Sigmoid colon (tissue), 7 donors: ENCODE data around the gene SMIM32. TPM values are rescaled to one million over a fixed set of nuclear protein-coding genes. Genes with fewer than 3 reads are reported as not detected.

Source experiments
- DNase-seq: peaks from one replicate; pipeline ENCODE4 v3.0.0-alpha.2; 2019
- H3K27ac ChIP-seq, 4 donors: fragments of 200-600 bp; sonication (generic); one replicate each; pipeline ENCODE4 v1.5.1; 2016 to 2019; ENCODE audit warnings: mild to moderate bottlenecking in 1 of 4
- H3K27me3 ChIP-seq, 3 donors: fragments of 200-600 bp; sonication (generic); one replicate each; pipeline ENCODE4 v1.5.1; 2019; ENCODE audit warnings: mild to moderate bottlenecking in 1 of 3
- H3K36me3 ChIP-seq, 4 donors: fragments of 200-600 bp; sonication (generic); one replicate each; pipeline ENCODE4 v1.5.1; 2016 to 2019
- H3K4me1 ChIP-seq, 4 donors: fragments of 200-600 bp; sonication (generic); one replicate each; pipeline ENCODE4 v1.5.1; 2017 to 2019
- H3K4me3 ChIP-seq, 4 donors: fragments of 200-600 bp; sonication (generic); one replicate each; pipeline ENCODE4 v1.5.1; 2017 to 2019; ENCODE audit warnings: mild to moderate bottlenecking in 2 of 4, moderate library complexity in 1 of 4
- H3K9me3 ChIP-seq, 4 donors: fragments of 200-600 bp in 3 of 4; sonication (generic) in 3 of 4; one replicate each; pipeline versions ENCODE4 v1.5.1 to v1.6.1; 2013 to 2019
- CTCF ChIP-seq, 4 experiments: fragments of 450-650 bp in 3 of 4; fragments of 200-600 bp in 1 of 4; IDR thresholded peaks; one replicate each; pipeline ENCODE4 v1.5.1; 2016 to 2019; ENCODE audit warnings: antibody characterized with exemption in 4 of 4, mild to moderate bottlenecking in 3 of 4, moderate library complexity in 2 of 4
- EP300 ChIP-seq, 4 donors: sonication (generic); formaldehyde crosslinking; IDR thresholded peaks; one replicate each; pipeline ENCODE4 v1.6.1; 2017; ENCODE audit warnings: antibody characterized with exemption in 4 of 4
- POLR2A ChIP-seq, 2 donors: fragments of 450-650 bp; IDR thresholded peaks; one replicate each; pipeline ENCODE4 v1.6.1; 2016; ENCODE audit warnings: antibody characterized with exemption in 2 of 2, mild to moderate bottlenecking in 2 of 2, moderate library complexity in 2 of 2
- POLR2AphosphoS5 ChIP-seq, 4 donors: sonication (generic); formaldehyde crosslinking; IDR thresholded peaks; one replicate each; pipeline ENCODE4 v1.6.1; 2017; ENCODE audit warnings: antibody characterized with exemption in 4 of 4
- WGBS, 2 donors: extraction: QIAGEN DNeasy Blood & Tissue Kit; methylation state at CpG; one replicate each; pipeline ENCODE4 v1.1.7; 2013; 5-methylcytosine and 5-hydroxymethylcytosine counted together
- intact Hi-C: fragments of 100-400 bp; cut with DNase I; formaldehyde crosslinking; loops from one replicate; pipeline ENCODE4 v1.15.1; 2023
- polyA plus RNA-seq, 3 donors: library from polyadenylated mRNA; stranded (reverse); fragments of 200-250 nt; gene quantifications; one replicate each; pipeline ENCODE4 v1.2.3, GENCODE V29; 2013
- total RNA-seq, 4 donors: library from RNA; depleted of rRNA; stranded (reverse); fragments of >200 nt; gene quantifications; one replicate each; pipeline ENCODE4 v1.1.0, GENCODE V29; 2016
- donor health status: healthy with polysubstance abuse.
- donor health status: Bipolar disorder and iron deficiency.
- donor health status: healthy.

SMIM32 gene
- total RNA-seq (under 1 TPM in 1 of 4 donors, not detected in 3; 0.36 TPM), polyA plus RNA-seq (10 to 100 TPM in 2 of 3 donors, 1 to 10 TPM in 1; 8.6 to 10.8 (median 10.7) TPM)

- Histone ChIP-seq H3K4me3 (peak within 1 kb of the TSS; percentile 19 to 54 (median 40)), H3K9me3 (no peaks in the 10 kb centered on the region), H3K27me3 (peaks cover 6 to 44% (median 27%) of the 10 kb centered on the region in 3 donors), H3K36me3 (peaks cover 0 to 15% (median 4%) of the 10 kb centered on the region in 4 donors), H3K27ac (no peak within 1 kb of the TSS), H3K4me1 (peaks cover 0 to 43% (median 37%) of the 10 kb centered on the region in 4 donors)
- no peak for TF ChIP-seq POLR2A (IDR thresholded peaks at IDR 0.05)
- TF ChIP-seq EP300 (IDR thresholded peaks at IDR 0.05): no peak
- TF ChIP-seq POLR2AphosphoS5 (IDR thresholded peaks at IDR 0.05): no peak
- TF ChIP-seq CTCF (IDR thresholded peaks at IDR 0.05): no peak
- intact Hi-C loops: no loop called here
- DNase-seq: peak; percentile 58
- WGBS, 2 donors: 1% methylated on average over 81 of the region's 81 CpGs
Measured at GRCh38 chr5:136192526-136193321, at the start of gene SMIM32. Gene SMIM32 (minus strand): TSS chr5:136193162. CDS start chr5:136192524, 638 bp downstream.

GRCh38 chr5:136242611-136243010, 49.6 kb upstream of the SMIM32 start:
- Histone ChIP-seq H3K27me3 (no peaks in the 10 kb centered on the region), H3K4me3 (no peak overlapping the region), H3K36me3 (no peaks in the 10 kb centered on the region), H3K4me1 (no peaks in the 10 kb centered on the region), H3K9me3 (no peaks in the 10 kb centered on the region), H3K27ac (no peak overlapping the region)
- 75 to 83% methylated on average over 2 of the region's 2 CpGs for WGBS, 2 donors
- intact Hi-C loops: no loop called here
- no peak for DNase-seq
- TF ChIP-seq POLR2A (IDR thresholded peaks at IDR 0.05) (no peak), EP300 (IDR thresholded peaks at IDR 0.05) (no peak), CTCF (IDR thresholded peaks at IDR 0.05) (no peak), POLR2AphosphoS5 (IDR thresholded peaks at IDR 0.05) (no peak)

GRCh38 chr5:136242136-136242535, 49.2 kb upstream of the SMIM32 start:
- intact Hi-C loops: no loop called here
- no peak overlapping the region for H3K4me3 ChIP-seq
- H3K4me1 ChIP-seq: no peaks in the 10 kb centered on the region
- no peak overlapping the region for H3K27ac ChIP-seq
- H3K27me3 ChIP-seq: no peaks in the 10 kb centered on the region
- no peaks in the 10 kb centered on the region for H3K36me3 ChIP-seq
- no peaks in the 10 kb centered on the region for H3K9me3 ChIP-seq
- 52 to 71% methylated on average over 1 of the region's 1 CpG for WGBS, 2 donors
- no peak for DNase-seq
- TF ChIP-seq POLR2AphosphoS5 (IDR thresholded peaks at IDR 0.05): no peak
- no peak for TF ChIP-seq POLR2A (IDR thresholded peaks at IDR 0.05)
- no peak for TF ChIP-seq CTCF (IDR thresholded peaks at IDR 0.05)
- no peak for TF ChIP-seq EP300 (IDR thresholded peaks at IDR 0.05)

- no peaks in the 10 kb centered on the region for H3K9me3 ChIP-seq
- no peak overlapping the region for H3K27ac ChIP-seq
- no peaks in the 10 kb centered on the region for H3K4me1 ChIP-seq
- WGBS, 2 donors: 87 to 92% methylated on average over 4 of the region's 4 CpGs
- intact Hi-C loops: no loop called here
- H3K4me3 ChIP-seq: no peak overlapping the region
- H3K36me3 ChIP-seq: no peaks in the 10 kb centered on the region
- TF ChIP-seq CTCF (IDR thresholded peaks at IDR 0.05) (no peak), EP300 (IDR thresholded peaks at IDR 0.05) (no peak), POLR2AphosphoS5 (IDR thresholded peaks at IDR 0.05) (no peak), POLR2A (IDR thresholded peaks at IDR 0.05) (no peak)
- H3K27me3 ChIP-seq: no peaks in the 10 kb centered on the region
- no peak for DNase-seq
Measured at GRCh38 chr5:136240894-136241293, 47.9 kb upstream of the SMIM32 start.
